H9 (cell line): Measurements from ENCODE around the gene NPR1. TPM values are rescaled to one million over a fixed set of nuclear protein-coding genes. Genes with fewer than 3 reads are reported as not detected.

ENCODE experiments used
- DNase-seq: peaks from one replicate; pipeline ENCODE4 v3.0.0-alpha.2; 2017
- H2AFZ ChIP-seq: one replicate; pipeline ENCODE4 v1.6.1; 2013; ENCODE audit warnings: mild to moderate bottlenecking, low read length, control low read depth, moderate library complexity
- H2AK5ac ChIP-seq: 2 replicates; pipeline ENCODE4 v1.6.1; 2013; ENCODE audit warnings: low read length, control low read depth, mixed read lengths; ENCODE audit not compliant: insufficient read length
- H2BK120ac ChIP-seq: one replicate; pipeline ENCODE4 v1.6.1; 2013; ENCODE audit warnings: low read depth, mild to moderate bottlenecking, low read length, control low read depth, inconsistent platforms; ENCODE audit not compliant: poor library complexity, severe bottlenecking
- H2BK12ac ChIP-seq: 2 replicates; pipeline ENCODE4 v1.6.1; 2013; ENCODE audit warnings: low read length, control low read depth, mixed read lengths, low read depth; ENCODE audit not compliant: insufficient read length
- H2BK15ac ChIP-seq: 2 replicates; pipeline ENCODE4 v1.6.1; 2013; ENCODE audit warnings: low read depth, low read length, control low read depth
- H2BK20ac ChIP-seq: one replicate; pipeline ENCODE4 v1.6.1; 2013; ENCODE audit warnings: low read depth, mild to moderate bottlenecking, low read length, control low read depth, inconsistent platforms; ENCODE audit not compliant: poor library complexity, severe bottlenecking
- H2BK5ac ChIP-seq: 2 replicates; pipeline ENCODE4 v1.6.1; 2013; ENCODE audit warnings: low read length, control low read depth, mixed read lengths; ENCODE audit not compliant: insufficient read length
- H3K14ac ChIP-seq: 2 replicates; pipeline ENCODE4 v1.6.1; 2013; ENCODE audit warnings: low read length, control low read depth; ENCODE audit not compliant: insufficient read depth
- H3K18ac ChIP-seq: 2 replicates; pipeline ENCODE4 v1.6.1; 2013; ENCODE audit warnings: low read depth, mild to moderate bottlenecking, mixed read lengths, low read length, control low read depth; ENCODE audit not compliant: insufficient read length
- H3K23ac ChIP-seq: 2 replicates; pipeline ENCODE4 v1.6.1; 2013; ENCODE audit warnings: low read length, control low read depth, mixed read lengths, low read depth; ENCODE audit not compliant: insufficient read length
- H3K23me2 ChIP-seq: 2 replicates; pipeline ENCODE4 v1.6.1; 2013; ENCODE audit warnings: low read depth, mild to moderate bottlenecking, mixed read lengths, low read length, control low read depth; ENCODE audit not compliant: insufficient read length, poor library complexity, severe bottlenecking
- H3K27ac ChIP-seq: 2 replicates; pipeline ENCODE4 v1.5.1; 2013; ENCODE audit warnings: low read length, control low read depth, mixed read lengths, low read depth; ENCODE audit not compliant: insufficient read length
- H3K27me3 ChIP-seq: 2 replicates; pipeline ENCODE4 v1.6.1; 2013; ENCODE audit warnings: low read length, control low read depth, inconsistent platforms; ENCODE audit not compliant: insufficient read depth
- H3K4ac ChIP-seq: 2 replicates; pipeline ENCODE4 v1.6.1; 2013; ENCODE audit warnings: low read depth, mild to moderate bottlenecking, control low read depth, inconsistent platforms, low read length, moderate library complexity
- H3K4me1 ChIP-seq: 2 replicates; pipeline ENCODE4 v1.6.1; 2013; ENCODE audit warnings: low read length, control low read depth, inconsistent platforms; ENCODE audit not compliant: insufficient read depth
- H3K4me2 ChIP-seq: 2 replicates; pipeline ENCODE4 v1.6.1; 2013; ENCODE audit warnings: low read length, control low read depth, mixed read lengths; ENCODE audit not compliant: insufficient read length, insufficient read depth
- H3K56ac ChIP-seq: 2 replicates; pipeline ENCODE4 v1.6.1; 2013; ENCODE audit warnings: low read depth, mild to moderate bottlenecking, mixed read lengths, low read length, control low read depth; ENCODE audit not compliant: insufficient read length
- H3K79me1 ChIP-seq: 2 replicates; pipeline ENCODE4 v1.6.1; 2013; ENCODE audit warnings: low read depth, mild to moderate bottlenecking, moderate library complexity, low read length, control low read depth, inconsistent platforms; ENCODE audit not compliant: insufficient read depth, poor library complexity, severe bottlenecking
- H3K79me2 ChIP-seq: 2 replicates; pipeline ENCODE4 v1.6.1; 2013; ENCODE audit warnings: low read length, control low read depth, inconsistent platforms; ENCODE audit not compliant: insufficient read depth
- H3K9ac ChIP-seq: 2 replicates; pipeline ENCODE4 v1.6.1; 2013; ENCODE audit warnings: low read length, control low read depth, mixed read lengths; ENCODE audit not compliant: insufficient read length; ENCODE audit errors: extremely low read depth
- H3K9me3 ChIP-seq: one replicate; pipeline ENCODE4 v1.6.1; 2013; ENCODE audit warnings: low read depth, low read length, inconsistent platforms; ENCODE audit not compliant: control insufficient read depth
- H3T11ph ChIP-seq: one replicate; pipeline ENCODE4 v1.6.1; 2013; ENCODE audit warnings: mild to moderate bottlenecking, low read length, control low read depth, inconsistent platforms
- H4K20me1 ChIP-seq: one replicate; pipeline ENCODE4 v1.6.1; 2013; ENCODE audit not compliant: control insufficient read depth, insufficient read length, insufficient read depth
- H4K5ac ChIP-seq: 2 replicates; pipeline ENCODE4 v1.6.1; 2013; ENCODE audit warnings: low read depth, mild to moderate bottlenecking, mixed read lengths, low read length, control low read depth; ENCODE audit not compliant: insufficient read length
- H4K8ac ChIP-seq: replicated peaks from 2 replicates; pipeline ENCODE4 v1.6.1; 2013; ENCODE audit warnings: low read length, control low read depth, mixed read lengths, low read depth; ENCODE audit not compliant: insufficient read length
- H4K91ac ChIP-seq: 2 replicates; pipeline ENCODE4 v1.6.1; 2013; ENCODE audit warnings: low read depth, mild to moderate bottlenecking, moderate library complexity, mixed read lengths, low read length, control low read depth; ENCODE audit not compliant: insufficient read length
- H3K27ac Mint-ChIP-seq, 3 experiments: 2 replicates in 2 of 3; 3 replicates in 1 of 3; pipeline ENCODE4 v1.8.0; 2020 to 2021; ENCODE audit warnings: mixed read lengths in 3 of 3, mild to moderate bottlenecking in 1 of 3, moderate library complexity in 1 of 3
- H3K27me3 Mint-ChIP-seq: 2 replicates; pipeline ENCODE4 v1.8.0; 2021; ENCODE audit warnings: low read depth, mild to moderate bottlenecking, moderate library complexity, mixed read lengths
- H3K36me3 Mint-ChIP-seq, 3 experiments: 2 replicates in 2 of 3; 3 replicates in 1 of 3; pipeline ENCODE4 v1.8.0; 2020 to 2021; ENCODE audit warnings: low read depth in 3 of 3, mixed read lengths in 3 of 3; ENCODE audit not compliant: insufficient read depth in 1 of 3
- H3K4me1 Mint-ChIP-seq, 2 experiments: 2 replicates each; pipeline ENCODE4 v1.8.0; 2020; ENCODE audit warnings: mixed read lengths in 2 of 2
- H3K4me3 Mint-ChIP-seq, 2 experiments: 2 replicates in 1 of 2; 3 replicates in 1 of 2; pipeline ENCODE4 v1.8.0; 2020 to 2021; ENCODE audit warnings: mild to moderate bottlenecking in 2 of 2, mixed read lengths in 2 of 2, moderate library complexity in 1 of 2
- H3K9me3 Mint-ChIP-seq, 2 experiments: 2 replicates in 1 of 2; 3 replicates in 1 of 2; pipeline ENCODE4 v1.8.0; 2020; ENCODE audit warnings: mild to moderate bottlenecking in 2 of 2, mixed read lengths in 2 of 2, moderate library complexity in 1 of 2
- WGBS: extraction: QIAGEN DNeasy Blood & Tissue Kit; methylation state at CpG from one replicate; pipeline ENCODE4 v1.1.7; 2013; ENCODE audit warnings: missing lambda C conversion rate, low lambda C conversion rate, mixed read lengths; ENCODE audit not compliant: insufficient read length; ENCODE audit errors: extremely low coverage; 5-methylcytosine and 5-hydroxymethylcytosine counted together
- total RNA-seq: library from RNA; stranded (reverse); gene quantifications from 2 replicates; pipeline ENCODE4 v1.2.1, GENCODE V29; 2021
- TF ChIP-seq, protein P1 (sequence below): fragments of 200-600 bp; sonication (generic); conservative IDR thresholded peaks from 3 replicates; pipeline ENCODE4 v1.8.0; 2021; ENCODE audit warnings: antibody characterized with exemption, mild to moderate bottlenecking

Gene NPR1
- total RNA-seq, 1 experiment from 2014 or later = 8.6 TPM

- Histone ChIP-seq H2AK5ac (no peak within 1 kb of the TSS), H2BK5ac (no peak within 1 kb of the TSS), H3K18ac (peak within 1 kb of the TSS; percentile 12), H2BK12ac (peak within 1 kb of the TSS; percentile 58), H3K14ac (peak within 1 kb of the TSS; percentile 77), H3K56ac (no peak within 1 kb of the TSS), H2BK120ac (no peak within 1 kb of the TSS), H2AFZ (no peak within 1 kb of the TSS), H3K27ac (peak within 1 kb of the TSS; percentile 36), H4K20me1 (no peaks in the 10 kb centered on the region), H3K9ac (peak within 1 kb of the TSS; percentile 89), H3K9me3 (no peaks in the 10 kb centered on the region), H4K5ac (no peak within 1 kb of the TSS), H3K4me1 (peaks cover 3% of the 10 kb centered on the region; the same call in 1 of the 2 replicates), H3K4me2 (peak within 1 kb of the TSS; percentile 91), H3K79me2 (peaks cover 7% of the 10 kb centered on the region; the same call in 1 of the 2 replicates), H3K79me1 (no peaks in the 10 kb centered on the region), H3T11ph (no peak within 1 kb of the TSS), H4K91ac (no peak within 1 kb of the TSS), H3K23ac (no peak within 1 kb of the TSS), H3K27me3 (no peaks in the 10 kb centered on the region), H3K23me2 (peaks cover 9% of the 10 kb centered on the region), H2BK20ac (no peak within 1 kb of the TSS), H2BK15ac (no peak within 1 kb of the TSS), H3K4ac (no peak within 1 kb of the TSS), H4K8ac (no peak within 1 kb of the TSS)
- peaks cover 7 to 15% (median 8%) of the 10 kb centered on the region in 3 experiments; a peak in 5 of 7 replicates for H3K36me3 Mint-ChIP-seq
- peak within 1 kb of the TSS; percentile 96 to 100 (median 97) for H3K27ac Mint-ChIP-seq
- H3K9me3 Mint-ChIP-seq = no peaks in the 10 kb centered on the region
- H3K4me3 Mint-ChIP-seq = peak within 1 kb of the TSS; percentile 91 to 97
- TF ChIP-seq, protein P1, sequence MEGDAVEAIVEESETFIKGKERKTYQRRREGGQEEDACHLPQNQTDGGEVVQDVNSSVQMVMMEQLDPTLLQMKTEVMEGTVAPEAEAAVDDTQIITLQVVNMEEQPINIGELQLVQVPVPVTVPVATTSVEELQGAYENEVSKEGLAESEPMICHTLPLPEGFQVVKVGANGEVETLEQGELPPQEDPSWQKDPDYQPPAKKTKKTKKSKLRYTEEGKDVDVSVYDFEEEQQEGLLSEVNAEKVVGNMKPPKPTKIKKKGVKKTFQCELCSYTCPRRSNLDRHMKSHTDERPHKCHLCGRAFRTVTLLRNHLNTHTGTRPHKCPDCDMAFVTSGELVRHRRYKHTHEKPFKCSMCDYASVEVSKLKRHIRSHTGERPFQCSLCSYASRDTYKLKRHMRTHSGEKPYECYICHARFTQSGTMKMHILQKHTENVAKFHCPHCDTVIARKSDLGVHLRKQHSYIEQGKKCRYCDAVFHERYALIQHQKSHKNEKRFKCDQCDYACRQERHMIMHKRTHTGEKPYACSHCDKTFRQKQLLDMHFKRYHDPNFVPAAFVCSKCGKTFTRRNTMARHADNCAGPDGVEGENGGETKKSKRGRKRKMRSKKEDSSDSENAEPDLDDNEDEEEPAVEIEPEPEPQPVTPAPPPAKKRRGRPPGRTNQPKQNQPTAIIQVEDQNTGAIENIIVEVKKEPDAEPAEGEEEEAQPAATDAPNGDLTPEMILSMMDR = no peak
- no peaks in the 10 kb centered on the region for H3K27me3 Mint-ChIP-seq
- peaks cover 21 to 25% of the 10 kb centered on the region in 2 experiments for H3K4me1 Mint-ChIP-seq
- WGBS = no CpG with 5 or more reads among the region's 49 CpGs
- peak; percentile 100 for DNase-seq
These were observed 49.2 kb downstream of the NPR1 start, which contains the start of gene INTS3 for GRCh38 chr1:153727463-153728304. TSS of gene INTS3 (plus strand) at chr1:153728050. CDS start at chr1:153728635, 585 bp downstream.
